ENCODE data around the gene TGFB2. TPM values are rescaled to one million over a fixed set of nuclear protein-coding genes. Genes with fewer than 3 reads are reported as not detected.

TGFB2 gene
- total and polyA plus RNA-seq, 4 donors: 0.21 to 0.75 (median 0.41) TPM

- Histone ChIP-seq H3K9ac (ENCODE audit: low read depth in 1 of 2, low read length in 2 of 2) (no peak overlapping the region), H3K36me3 (ENCODE audit: control insufficient read depth in 4 of 4, insufficient read depth in 3 of 4, low read depth in 1 of 4, low read length in 3 of 4) (peaks cover 0 to 24% (median 4%) of the 10 kb centered on the region in 4 donors), H3K27me3 (ENCODE audit: control insufficient read depth in 4 of 4, insufficient read depth in 4 of 4, low read length in 3 of 4) (no peaks in the 10 kb centered on the region), H3K9me3 (ENCODE audit: control insufficient read depth in 4 of 4, low read length in 3 of 4) (no peaks in the 10 kb centered on the region), H3K4me1 (ENCODE audit: control insufficient read depth in 4 of 4, insufficient read depth in 4 of 4, low read length in 3 of 4) (no peaks in the 10 kb centered on the region), H3K4me3 (ENCODE audit: low read depth in 1 of 3, low read length in 3 of 3) (no peak overlapping the region), H3K27ac (ENCODE audit: low read depth in 1 of 2, low read length in 2 of 2) (no peak overlapping the region)
- 94% methylated on average over 6 of the region's 6 CpGs for WGBS
- no peak for DNase-seq (ENCODE audit: low spot score)
- TF ChIP-seq, protein P1, sequence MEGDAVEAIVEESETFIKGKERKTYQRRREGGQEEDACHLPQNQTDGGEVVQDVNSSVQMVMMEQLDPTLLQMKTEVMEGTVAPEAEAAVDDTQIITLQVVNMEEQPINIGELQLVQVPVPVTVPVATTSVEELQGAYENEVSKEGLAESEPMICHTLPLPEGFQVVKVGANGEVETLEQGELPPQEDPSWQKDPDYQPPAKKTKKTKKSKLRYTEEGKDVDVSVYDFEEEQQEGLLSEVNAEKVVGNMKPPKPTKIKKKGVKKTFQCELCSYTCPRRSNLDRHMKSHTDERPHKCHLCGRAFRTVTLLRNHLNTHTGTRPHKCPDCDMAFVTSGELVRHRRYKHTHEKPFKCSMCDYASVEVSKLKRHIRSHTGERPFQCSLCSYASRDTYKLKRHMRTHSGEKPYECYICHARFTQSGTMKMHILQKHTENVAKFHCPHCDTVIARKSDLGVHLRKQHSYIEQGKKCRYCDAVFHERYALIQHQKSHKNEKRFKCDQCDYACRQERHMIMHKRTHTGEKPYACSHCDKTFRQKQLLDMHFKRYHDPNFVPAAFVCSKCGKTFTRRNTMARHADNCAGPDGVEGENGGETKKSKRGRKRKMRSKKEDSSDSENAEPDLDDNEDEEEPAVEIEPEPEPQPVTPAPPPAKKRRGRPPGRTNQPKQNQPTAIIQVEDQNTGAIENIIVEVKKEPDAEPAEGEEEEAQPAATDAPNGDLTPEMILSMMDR (IDR thresholded peaks at IDR 0.05; ENCODE audit: low read depth, low read length, missing input control): no peak
- TF ChIP-seq, protein P2, sequence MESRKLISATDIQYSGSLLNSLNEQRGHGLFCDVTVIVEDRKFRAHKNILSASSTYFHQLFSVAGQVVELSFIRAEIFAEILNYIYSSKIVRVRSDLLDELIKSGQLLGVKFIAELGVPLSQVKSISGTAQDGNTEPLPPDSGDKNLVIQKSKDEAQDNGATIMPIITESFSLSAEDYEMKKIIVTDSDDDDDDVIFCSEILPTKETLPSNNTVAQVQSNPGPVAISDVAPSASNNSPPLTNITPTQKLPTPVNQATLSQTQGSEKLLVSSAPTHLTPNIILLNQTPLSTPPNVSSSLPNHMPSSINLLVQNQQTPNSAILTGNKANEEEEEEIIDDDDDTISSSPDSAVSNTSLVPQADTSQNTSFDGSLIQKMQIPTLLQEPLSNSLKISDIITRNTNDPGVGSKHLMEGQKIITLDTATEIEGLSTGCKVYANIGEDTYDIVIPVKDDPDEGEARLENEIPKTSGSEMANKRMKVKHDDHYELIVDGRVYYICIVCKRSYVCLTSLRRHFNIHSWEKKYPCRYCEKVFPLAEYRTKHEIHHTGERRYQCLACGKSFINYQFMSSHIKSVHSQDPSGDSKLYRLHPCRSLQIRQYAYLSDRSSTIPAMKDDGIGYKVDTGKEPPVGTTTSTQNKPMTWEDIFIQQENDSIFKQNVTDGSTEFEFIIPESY (IDR thresholded peaks at IDR 0.05): no peak
- TF ChIP-seq HNF4G (IDR thresholded peaks at IDR 0.05) (no peak), ATF3 (IDR thresholded peaks at IDR 0.05) (no peak), YY1 (IDR thresholded peaks at IDR 0.05) (no peak), EGR1 (IDR thresholded peaks at IDR 0.05; ENCODE audit: low read depth in 2 of 2) (no peak), SP1 (IDR thresholded peaks at IDR 0.05) (no peak), NR2F2 (IDR thresholded peaks at IDR 0.05) (no peak), REST (IDR thresholded peaks at IDR 0.05) (no peak), RAD21 (IDR thresholded peaks at IDR 0.05) (no peak), GABPA (IDR thresholded peaks at IDR 0.05 in 1 of 2, conservative IDR thresholded peaks at IDR 0.05 in 1 of 2) (no peak), HNF4A (conservative IDR thresholded peaks at IDR 0.05) (no peak), FOXA1 (IDR thresholded peaks at IDR 0.05) (no peak), FOXA2 (IDR thresholded peaks at IDR 0.05) (no peak), MAX (IDR thresholded peaks at IDR 0.05) (no peak), RXRA (IDR thresholded peaks at IDR 0.05) (no peak)
These were observed 39.6 kb upstream of the TGFB2 start for GRCh38 chr1:218305472-218306064.

Data from liver (tissue), 9 donors.